Neural progenitor cell (in vitro differentiated cells): ENCODE results near the gene PXDN. TPM values are rescaled to one million over a fixed set of nuclear protein-coding genes. Genes with fewer than 3 reads are reported as not detected.

Source experiments
- DNase-seq: peaks from one replicate; pipeline ENCODE4 v3.0.0-alpha.2; 2016; ENCODE audit warnings: low spot score
- H2AFZ ChIP-seq: fragments of 200-600 bp; sonication (generic); replicated peaks from 2 replicates; pipeline ENCODE4 v1.6.1; 2016; ENCODE audit warnings: antibody characterized with exemption
- H3F3A ChIP-seq: fragments of 200-600 bp; sonication (generic); 2 replicates; pipeline ENCODE4 v1.6.1; 2016; ENCODE audit warnings: antibody characterized with exemption, low read depth
- H3K27ac ChIP-seq: fragments of 200-600 bp; sonication (generic); 2 replicates; pipeline ENCODE4 v1.5.1; 2016; ENCODE audit warnings: mild to moderate bottlenecking
- H3K27me3 ChIP-seq: fragments of 200-600 bp; sonication (generic); 2 replicates; pipeline ENCODE4 v1.6.1; 2016; ENCODE audit warnings: mild to moderate bottlenecking, moderate library complexity
- H3K36me3 ChIP-seq: fragments of 200-600 bp; sonication (generic); 2 replicates; pipeline ENCODE4 v1.5.1; 2016
- H3K4me1 ChIP-seq: fragments of 200-600 bp; sonication (generic); 2 replicates; pipeline ENCODE4 v1.6.1; 2016; ENCODE audit warnings: mixed run types
- H3K4me2 ChIP-seq: fragments of 200-600 bp; sonication (generic); 2 replicates; pipeline ENCODE4 v1.6.1; 2016
- H3K4me3 ChIP-seq: fragments of 200-600 bp; sonication (generic); 2 replicates; pipeline ENCODE4 v1.5.1; 2016
- H3K79me2 ChIP-seq: fragments of 200-600 bp; sonication (generic); 2 replicates; pipeline ENCODE4 v1.6.1; 2016; ENCODE audit warnings: low read depth
- H3K9ac ChIP-seq: fragments of 200-600 bp; sonication (generic); 2 replicates; pipeline ENCODE4 v1.6.1; 2016
- H3K9me3 ChIP-seq: fragments of 200-600 bp; sonication (generic); 2 replicates; pipeline ENCODE4 v1.5.1; 2016; ENCODE audit warnings: low read depth
- H4K20me1 ChIP-seq: fragments of 200-600 bp; sonication (generic); 2 replicates; pipeline ENCODE4 v1.6.1; 2016; ENCODE audit warnings: low read depth
- H3K27ac Mint-ChIP-seq: 3 replicates; pipeline ENCODE4 v1.8.0; 2021; ENCODE audit warnings: mixed read lengths
- H3K27me3 Mint-ChIP-seq: 2 replicates; pipeline ENCODE4 v1.8.0; 2022; ENCODE audit warnings: low read depth, mild to moderate bottlenecking, inconsistent platforms, moderate library complexity, mixed read lengths; ENCODE audit not compliant: insufficient read depth
- H3K36me3 Mint-ChIP-seq: 3 replicates; pipeline ENCODE4 v1.8.0; 2021; ENCODE audit warnings: mixed read lengths
- H3K4me1 Mint-ChIP-seq: 3 replicates; pipeline ENCODE4 v1.8.0; 2021; ENCODE audit warnings: mixed read lengths
- H3K4me3 Mint-ChIP-seq: 3 replicates; pipeline ENCODE4 v1.8.0; 2021; ENCODE audit warnings: mild to moderate bottlenecking, moderate library complexity, mixed read lengths
- H3K9me3 Mint-ChIP-seq: 3 replicates; pipeline ENCODE4 v1.8.0; 2020; ENCODE audit warnings: mixed read lengths
- EZH2 ChIP-seq: fragments of 200-600 bp; sonication (generic); IDR thresholded peaks from 2 replicates; pipeline ENCODE4 v1.6.1; 2017; ENCODE audit warnings: antibody characterized with exemption, mild to moderate bottlenecking, moderate library complexity
- EZH2phosphoT487 ChIP-seq: fragments of 200-600 bp; sonication (generic); IDR thresholded peaks from 2 replicates; pipeline ENCODE4 v1.6.1; 2017; ENCODE audit warnings: antibody characterized with exemption
- total RNA-seq: library from RNA; depleted of rRNA; stranded (reverse); fragments of >200 nt; gene quantifications from 2 replicates; pipeline ENCODE4 v1.2.3, GENCODE V29; 2015; ENCODE audit warnings: low replicate concordance
- TF ChIP-seq, protein P1 (sequence below): fragments of 200-600 bp; sonication (generic); IDR thresholded peaks from 2 replicates; pipeline ENCODE4 v1.5.1; 2017; ENCODE audit warnings: antibody characterized with exemption, mild to moderate bottlenecking

The PXDN gene
- total RNA-seq, 1 donor from 2014 or later = 118 TPM

DNA sequence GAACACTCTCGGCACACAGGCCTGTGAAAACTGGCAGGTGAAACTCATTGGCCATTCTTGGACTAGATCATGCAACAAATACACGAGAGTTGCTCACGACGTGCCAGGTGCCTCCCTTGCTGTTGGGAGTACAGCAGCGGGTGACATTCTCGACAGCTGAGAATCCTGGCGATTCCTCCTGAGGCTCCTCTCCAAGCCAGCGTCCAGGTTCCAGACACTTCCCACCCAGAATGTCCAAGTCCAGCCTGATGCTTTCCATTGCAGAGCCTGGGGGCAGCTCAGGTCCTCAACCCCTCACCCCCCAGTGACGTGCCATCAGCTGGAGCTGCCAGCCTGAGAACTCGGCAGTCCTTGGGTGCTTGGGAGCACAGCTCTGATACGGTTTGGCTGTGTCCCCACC, 124.2 kb downstream of the PXDN start:
- no peaks in the 10 kb centered on the region for H3K9me3 ChIP-seq
- Mint-ChIP-seq H3K4me1 (peaks cover 2% of the 10 kb centered on the region), H3K27me3 (peaks cover 4% of the 10 kb centered on the region), H3K36me3 (no peaks in the 10 kb centered on the region), H3K9me3 (peaks cover 8% of the 10 kb centered on the region), H3K27ac (no peak overlapping the region), H3K4me3 (no peak overlapping the region)
- no peak for DNase-seq
- no peak overlapping the region for H3K9ac ChIP-seq
- no peaks in the 10 kb centered on the region for H3K27me3 ChIP-seq
- no peak overlapping the region for H3K27ac ChIP-seq
- H3K79me2 ChIP-seq = no peaks in the 10 kb centered on the region
- H3F3A ChIP-seq = peaks cover 4% of the 10 kb centered on the region
- no peaks in the 10 kb centered on the region for H4K20me1 ChIP-seq
- no peak overlapping the region for H3K4me2 ChIP-seq
- no peak overlapping the region for H2AFZ ChIP-seq
- H3K4me3 ChIP-seq = no peak overlapping the region
- no peaks in the 10 kb centered on the region for H3K36me3 ChIP-seq
- peaks cover 4% of the 10 kb centered on the region for H3K4me1 ChIP-seq
- TF ChIP-seq EZH2phosphoT487 = no peak

DNA sequence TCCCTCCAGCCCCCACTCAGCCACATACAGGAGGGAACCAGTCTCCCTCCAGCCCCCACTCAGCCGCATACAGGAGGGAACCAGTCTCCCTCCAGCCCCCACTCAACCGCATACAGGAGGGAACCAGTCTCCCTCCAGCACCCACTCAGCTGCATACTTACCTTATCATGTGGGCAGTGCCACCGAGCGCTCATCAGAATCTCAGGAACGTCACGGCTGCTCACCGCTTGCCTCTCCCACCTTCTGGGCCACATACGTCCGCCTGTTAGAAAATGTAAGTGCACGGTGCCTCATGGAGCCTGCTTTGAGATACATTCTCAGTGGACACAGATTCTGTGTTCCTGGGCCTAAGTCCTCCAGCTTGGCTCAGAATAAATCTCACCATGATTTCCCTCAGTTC, 124.8 kb downstream of the PXDN start:
- Mint-ChIP-seq H3K27me3 (peaks cover 4% of the 10 kb centered on the region), H3K27ac (no peak overlapping the region), H3K9me3 (peaks cover 8% of the 10 kb centered on the region), H3K36me3 (no peaks in the 10 kb centered on the region), H3K4me1 (peaks cover 1% of the 10 kb centered on the region), H3K4me3 (no peak overlapping the region)
- H3K4me2 ChIP-seq = no peak overlapping the region
- no peak overlapping the region for H2AFZ ChIP-seq
- H3K27me3 ChIP-seq = no peaks in the 10 kb centered on the region
- TF ChIP-seq EZH2phosphoT487 (no peak), EZH2 (no peak)
- TF ChIP-seq, protein P1, sequence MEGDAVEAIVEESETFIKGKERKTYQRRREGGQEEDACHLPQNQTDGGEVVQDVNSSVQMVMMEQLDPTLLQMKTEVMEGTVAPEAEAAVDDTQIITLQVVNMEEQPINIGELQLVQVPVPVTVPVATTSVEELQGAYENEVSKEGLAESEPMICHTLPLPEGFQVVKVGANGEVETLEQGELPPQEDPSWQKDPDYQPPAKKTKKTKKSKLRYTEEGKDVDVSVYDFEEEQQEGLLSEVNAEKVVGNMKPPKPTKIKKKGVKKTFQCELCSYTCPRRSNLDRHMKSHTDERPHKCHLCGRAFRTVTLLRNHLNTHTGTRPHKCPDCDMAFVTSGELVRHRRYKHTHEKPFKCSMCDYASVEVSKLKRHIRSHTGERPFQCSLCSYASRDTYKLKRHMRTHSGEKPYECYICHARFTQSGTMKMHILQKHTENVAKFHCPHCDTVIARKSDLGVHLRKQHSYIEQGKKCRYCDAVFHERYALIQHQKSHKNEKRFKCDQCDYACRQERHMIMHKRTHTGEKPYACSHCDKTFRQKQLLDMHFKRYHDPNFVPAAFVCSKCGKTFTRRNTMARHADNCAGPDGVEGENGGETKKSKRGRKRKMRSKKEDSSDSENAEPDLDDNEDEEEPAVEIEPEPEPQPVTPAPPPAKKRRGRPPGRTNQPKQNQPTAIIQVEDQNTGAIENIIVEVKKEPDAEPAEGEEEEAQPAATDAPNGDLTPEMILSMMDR = no peak
- H4K20me1 ChIP-seq = no peaks in the 10 kb centered on the region
- H3K4me3 ChIP-seq = no peak overlapping the region
- no peaks in the 10 kb centered on the region for H3K9me3 ChIP-seq
- no peaks in the 10 kb centered on the region for H3K36me3 ChIP-seq
- H3K9ac ChIP-seq = no peak overlapping the region
- peaks cover 5% of the 10 kb centered on the region for H3K4me1 ChIP-seq
- no peak for DNase-seq
- H3K79me2 ChIP-seq = no peaks in the 10 kb centered on the region
- no peak overlapping the region for H3K27ac ChIP-seq
- no peaks in the 10 kb centered on the region for H3F3A ChIP-seq

DNA sequence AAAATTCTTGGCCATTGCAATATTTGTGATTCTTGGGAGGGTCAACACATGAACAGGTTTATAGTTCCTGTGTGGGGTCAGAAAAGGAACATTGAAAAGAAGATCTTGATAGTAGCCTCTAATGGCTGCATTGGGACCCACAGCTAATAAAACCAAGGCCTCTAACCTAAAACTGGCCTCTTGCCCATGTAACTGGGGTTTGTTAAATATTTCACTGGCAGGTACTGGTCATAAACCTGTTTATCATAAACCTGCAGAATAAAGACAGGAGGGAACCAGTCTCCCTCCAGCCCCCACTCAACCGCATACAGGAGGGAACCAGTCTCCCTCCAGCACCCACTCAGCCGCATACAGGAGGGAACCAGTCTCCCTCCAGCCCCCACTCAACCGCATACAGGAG, 125.3 kb downstream of the PXDN start:
- Histone ChIP-seq H3K9me3 (no peaks in the 10 kb centered on the region), H3K9ac (no peak overlapping the region), H3K4me3 (no peak overlapping the region), H3K79me2 (no peaks in the 10 kb centered on the region), H3K4me1 (peaks cover 11% of the 10 kb centered on the region), H3K27ac (no peak overlapping the region), H2AFZ (no peak overlapping the region), H3K4me2 (no peak overlapping the region), H4K20me1 (no peaks in the 10 kb centered on the region), H3K27me3 (no peaks in the 10 kb centered on the region), H3F3A (no peaks in the 10 kb centered on the region), H3K36me3 (no peaks in the 10 kb centered on the region)
- Mint-ChIP-seq H3K4me1 (peaks cover 3% of the 10 kb centered on the region), H3K36me3 (no peaks in the 10 kb centered on the region), H3K4me3 (no peak overlapping the region), H3K9me3 (peaks cover 8% of the 10 kb centered on the region), H3K27ac (no peak overlapping the region), H3K27me3 (peaks cover 4% of the 10 kb centered on the region)
- DNase-seq = no peak
- TF ChIP-seq EZH2phosphoT487 = no peak
- no peak for TF ChIP-seq EZH2
- TF ChIP-seq, protein P1 = no peak

DNA sequence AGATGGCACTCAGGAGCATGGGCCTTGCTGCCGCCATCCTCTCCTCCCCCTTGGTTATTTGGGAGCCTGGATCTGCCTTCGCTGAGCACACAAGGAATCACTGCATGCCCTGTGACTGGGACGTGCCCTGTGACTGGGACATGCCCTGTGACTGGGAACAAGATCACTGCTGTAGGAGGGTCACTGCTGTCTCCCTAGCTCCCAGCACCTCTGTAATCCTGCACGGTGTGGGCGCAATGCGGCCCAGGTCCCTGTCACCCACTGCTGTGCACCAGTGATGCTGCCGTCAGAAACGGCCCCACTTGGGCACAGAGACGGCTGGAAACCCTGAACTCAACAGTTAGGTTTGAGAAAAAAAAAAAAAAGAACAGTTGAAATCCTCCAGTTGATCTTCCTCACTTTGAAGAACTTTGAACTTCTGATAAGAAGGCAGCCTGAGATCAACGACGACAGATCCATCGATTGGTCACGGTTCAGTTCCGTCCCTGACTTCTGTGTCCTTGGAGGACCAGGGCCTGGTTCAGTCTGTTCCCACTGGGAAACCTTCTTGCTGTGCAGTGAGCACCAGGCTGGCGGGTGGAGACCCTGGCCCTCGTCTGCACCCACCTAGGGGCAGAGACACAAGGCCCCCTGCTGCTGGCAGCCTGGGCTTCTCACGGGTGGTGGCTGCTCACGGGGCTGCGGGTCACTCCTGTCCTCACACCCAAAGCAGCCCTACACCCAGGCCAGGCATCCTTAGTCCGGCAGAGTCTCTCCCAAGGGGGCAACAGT, 125.9 kb downstream of the PXDN start:
- Histone ChIP-seq H3K9ac (no peak overlapping the region), H3K4me2 (no peak overlapping the region), H3K4me1 (peaks cover 17% of the 10 kb centered on the region), H3F3A (no peaks in the 10 kb centered on the region), H3K79me2 (no peaks in the 10 kb centered on the region), H2AFZ (no peak overlapping the region), H3K36me3 (no peaks in the 10 kb centered on the region), H3K4me3 (no peak overlapping the region), H3K9me3 (no peaks in the 10 kb centered on the region), H4K20me1 (no peaks in the 10 kb centered on the region), H3K27ac (no peak overlapping the region), H3K27me3 (no peaks in the 10 kb centered on the region)
- Mint-ChIP-seq H3K4me3 (no peak overlapping the region), H3K27me3 (peaks cover 4% of the 10 kb centered on the region), H3K4me1 (peaks cover 9% of the 10 kb centered on the region), H3K27ac (no peak overlapping the region), H3K36me3 (no peaks in the 10 kb centered on the region), H3K9me3 (peaks cover 8% of the 10 kb centered on the region)
- no peak for DNase-seq
- no peak for TF ChIP-seq EZH2phosphoT487
- TF ChIP-seq, protein P1 = no peak
- no peak for TF ChIP-seq EZH2
